Breast epithelium (tissue), 4 donors: ENCODE measurements around the gene KBTBD3. TPM values are rescaled to one million over a fixed set of nuclear protein-coding genes. Genes with fewer than 3 reads are reported as not detected.
A peak's percentile ranks its signal among the peaks of the same experiment; 100 is the strongest.

Experiments
- DNase-seq, 2 donors: peaks; one replicate each; pipeline ENCODE4 v3.0.0-alpha.2; 2019; ENCODE audit warnings: low spot score in 2 of 2
- H3K27ac ChIP-seq, 2 donors: fragments of 200-600 bp; sonication (generic) in 1 of 2; one replicate each; pipeline ENCODE4 v1.5.1; 2016 to 2019; ENCODE audit warnings: mild to moderate bottlenecking in 1 of 2
- H3K27me3 ChIP-seq, 2 donors: fragments of 200-600 bp; sonication (generic) in 1 of 2; one replicate each; pipeline versions ENCODE4 v1.5.1 to v1.6.0; 2017 to 2019; ENCODE audit warnings: control low read depth in 1 of 2, mild to moderate bottlenecking in 1 of 2
- H3K36me3 ChIP-seq: fragments of 200-600 bp; one replicate; pipeline ENCODE4 v1.5.1; 2019
- H3K4me1 ChIP-seq, 2 donors: fragments of 200-600 bp; sonication (generic); one replicate each; pipeline ENCODE4 v1.5.1; 2016 to 2019; ENCODE audit warnings: control low read depth in 1 of 2
- H3K4me3 ChIP-seq, 3 donors: fragments of 200-600 bp; sonication (generic); 1 replicate in 2 of 3; 2 replicates in 1 of 3; pipeline ENCODE4 v1.5.1; 2016 to 2019; ENCODE audit warnings: mild to moderate bottlenecking in 3 of 3, moderate library complexity in 2 of 3
- H3K9me3 ChIP-seq, 2 donors: fragments of 200-600 bp; sonication (generic) in 1 of 2; one replicate each; pipeline ENCODE4 v1.5.1; 2016 to 2019; ENCODE audit warnings: control low read depth in 1 of 2
- CTCF ChIP-seq, 3 donors: fragments of 450-650 bp; IDR thresholded peaks; one replicate each; pipeline ENCODE4 v1.5.1; 2016 to 2017; ENCODE audit warnings: antibody characterized with exemption in 3 of 3, mild to moderate bottlenecking in 3 of 3, moderate library complexity in 3 of 3
- POLR2A ChIP-seq: fragments of 450-650 bp; IDR thresholded peaks from one replicate; pipeline ENCODE4 v1.6.1; 2016; ENCODE audit warnings: antibody characterized with exemption, mild to moderate bottlenecking, moderate library complexity
- POLR2AphosphoS5 ChIP-seq, 3 donors: sonication (generic); formaldehyde crosslinking; IDR thresholded peaks; one replicate each; pipeline ENCODE4 v1.6.1; 2017; ENCODE audit warnings: antibody characterized with exemption in 3 of 3
- intact Hi-C: fragments of 100-400 bp; cut with DNase I; formaldehyde crosslinking; loops from one replicate; pipeline ENCODE4 v1.15.1; 2023; ENCODE audit warnings: low total_unique reads
- total RNA-seq, 3 donors: library from RNA; depleted of rRNA; stranded (reverse); fragments of >200 nt; gene quantifications; one replicate each; pipeline ENCODE4 v1.1.0, GENCODE V29; 2016

The KBTBD3 gene
- total RNA-seq, 3 donors from 2014 or later, result 5.0 to 15.4 (median 13.6) TPM

DNA sequence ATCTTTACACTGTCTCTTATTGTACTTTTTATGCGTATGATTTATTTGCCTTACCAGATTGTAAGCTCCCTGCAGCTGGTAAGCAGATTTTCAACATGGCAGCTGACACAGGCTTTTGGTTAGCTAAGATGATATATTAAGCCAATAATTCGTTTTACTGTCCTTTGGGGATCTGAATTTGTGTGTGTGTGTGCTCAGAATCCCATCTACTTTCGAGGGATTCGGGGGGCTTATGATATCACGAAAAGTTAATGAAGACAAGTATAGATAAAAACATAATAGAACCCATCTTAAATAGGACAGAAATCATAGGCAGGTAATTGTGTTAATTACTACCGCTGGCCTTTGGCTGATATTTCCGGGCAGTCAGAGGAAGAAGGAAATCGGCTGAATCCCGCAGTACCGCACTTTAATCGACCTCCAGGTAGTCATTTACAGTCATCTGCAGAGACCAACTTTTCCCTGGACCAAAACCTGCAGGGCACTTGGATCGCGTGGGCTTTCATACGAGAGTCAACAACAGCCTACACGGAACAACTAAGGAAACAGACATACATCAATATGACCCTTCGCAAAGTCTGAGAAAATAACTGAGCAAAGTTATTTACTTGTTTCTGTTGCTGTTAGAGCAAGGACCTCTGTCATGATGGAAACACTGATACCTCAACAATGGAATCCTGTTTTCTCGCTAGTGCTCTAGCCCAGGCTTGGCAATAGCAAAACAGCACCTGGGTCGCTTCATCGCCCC lies 802 bp downstream of the KBTBD3 start:
- peaks cover 0 to 13% of the 10 kb centered on the region in 2 donors for H3K4me1 ChIP-seq
- H3K4me3 ChIP-seq, result peak overlapping the region; percentile 77 to 95 (median 89)

DNA sequence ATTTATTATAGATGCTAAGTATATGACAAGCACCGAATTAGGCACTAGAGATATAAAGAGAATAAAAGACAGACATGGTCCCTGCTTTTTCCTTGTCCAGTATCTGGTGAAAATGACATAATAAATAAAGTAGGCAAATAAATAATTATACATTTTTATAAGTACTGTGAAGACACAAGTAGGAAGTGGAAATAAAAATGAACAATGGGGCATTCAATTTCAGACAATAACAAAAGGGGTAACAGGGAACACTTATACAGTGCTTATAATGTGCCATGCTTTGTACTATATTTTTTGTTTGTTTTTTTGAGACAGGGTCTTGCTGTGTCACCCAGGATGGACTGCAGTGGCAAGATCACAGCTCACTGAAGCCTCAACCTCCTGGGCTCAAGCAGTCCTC lies 4.3 kb downstream of the KBTBD3 start:
- H3K9me3 ChIP-seq, result no peaks in the 10 kb centered on the region

More for the DNA sequence above, 802 bp downstream of the KBTBD3 start:
- no peak for DNase-seq
- Histone ChIP-seq H3K27me3 (no peaks in the 10 kb centered on the region), H3K27ac (peak overlapping the region; percentile 98 to 99), H3K9me3 (no peaks in the 10 kb centered on the region), H3K36me3 (no peaks in the 10 kb centered on the region)
- intact Hi-C loops, result no loop called here
- no peak for TF ChIP-seq POLR2AphosphoS5 (IDR thresholded peaks at IDR 0.05)

GRCh38 chr11:106070606-106071005 lies 6.5 kb downstream of the KBTBD3 start:
- TF ChIP-seq POLR2AphosphoS5 (IDR thresholded peaks at IDR 0.05), result no peak
- no peak for TF ChIP-seq POLR2A
- no peak for TF ChIP-seq CTCF (IDR thresholded peaks at IDR 0.05)
- Histone ChIP-seq H3K27ac (no peak overlapping the region), H3K4me3 (no peak overlapping the region), H3K27me3 (no peaks in the 10 kb centered on the region), H3K4me1 (no peaks in the 10 kb centered on the region), H3K36me3 (no peaks in the 10 kb centered on the region), H3K9me3 (no peaks in the 10 kb centered on the region)
- no peak for DNase-seq
- intact Hi-C loops, result no loop called here

More for the DNA sequence above, 4.3 kb downstream of the KBTBD3 start:
- TF ChIP-seq POLR2AphosphoS5 (IDR thresholded peaks at IDR 0.05) (no peak), POLR2A (no peak), CTCF (IDR thresholded peaks at IDR 0.05) (no peak)
- no peaks in the 10 kb centered on the region for H3K4me1 ChIP-seq
- DNase-seq, result no peak
- intact Hi-C loops, result no loop called here
- H3K4me3 ChIP-seq, result no peak overlapping the region
- H3K36me3 ChIP-seq, result no peaks in the 10 kb centered on the region
- no peaks in the 10 kb centered on the region for H3K27me3 ChIP-seq
- H3K27ac ChIP-seq, result no peak overlapping the region

GRCh38 chr11:106063009-106063408 lies 14.1 kb downstream of the KBTBD3 start:
- no peak for DNase-seq
- intact Hi-C loops, result no loop called here
- no peaks in the 10 kb centered on the region for H3K4me1 ChIP-seq
- no peaks in the 10 kb centered on the region for H3K9me3 ChIP-seq
- no peak overlapping the region for H3K4me3 ChIP-seq
- TF ChIP-seq POLR2A (no peak), POLR2AphosphoS5 (IDR thresholded peaks at IDR 0.05) (no peak), CTCF (IDR thresholded peaks at IDR 0.05) (no peak)
- no peaks in the 10 kb centered on the region for H3K27me3 ChIP-seq
- no peaks in the 10 kb centered on the region for H3K36me3 ChIP-seq
- no peak overlapping the region for H3K27ac ChIP-seq

- Histone ChIP-seq H3K36me3 (no peaks in the 10 kb centered on the region), H3K4me1 (no peaks in the 10 kb centered on the region), H3K27me3 (no peaks in the 10 kb centered on the region), H3K4me3 (no peak overlapping the region), H3K27ac (no peak overlapping the region), H3K9me3 (no peaks in the 10 kb centered on the region)
- intact Hi-C loops, result no loop called here
- DNase-seq, result no peak
- no peak for TF ChIP-seq POLR2AphosphoS5 (IDR thresholded peaks at IDR 0.05)
- TF ChIP-seq CTCF (IDR thresholded peaks at IDR 0.05), result no peak
- TF ChIP-seq POLR2A, result no peak
Measured at GRCh38 chr11:106061954-106062949, 14.9 kb downstream of the KBTBD3 start.
